Endothelial cell of umbilical vein (primary cell): ENCODE results near the gene PPEF1. TPM values are rescaled to one million over a fixed set of nuclear protein-coding genes. Genes with fewer than 3 reads are reported as not detected.

ENCODE experiments used
- BruUV-seq: library from RNA; stranded (reverse); fragments of 400-500 nt; replicated peaks from 2 replicates; lab custom pipeline; 2021; lab: Mats Ljungman, UMichigan
- CTCF ChIA-PET: fragments of 300-600, 350-600 bp; sonication (Branson Sonifier 250); formaldehyde crosslinking; loops from one replicate; lab custom pipeline; 2021; ENCODE audit warnings: antibody characterized with exemption, inconsistent platforms; lab: Charles Lee
- POLR2A ChIA-PET: fragments of 300-600, 350-600 bp; sonication (Branson Sonifier 250); formaldehyde crosslinking; loops from one replicate; lab custom pipeline; 2021; ENCODE audit warnings: antibody characterized with exemption, inconsistent platforms; lab: Charles Lee
- DNase-seq: peaks from one replicate; pipeline ENCODE4 v3.0.0-alpha.2; 2011; ENCODE audit warnings: low read depth, low spot score
- FAIRE-seq: peaks from 2 replicates; lab custom pipeline; 2011; peaks lifted over from hg19 to GRCh38; lab: Jason Lieb, UNC
- H2AFZ ChIP-seq: 2 replicates; pipeline ENCODE4 v1.6.0; 2012; ENCODE audit warnings: low read depth, low read length, control low read depth, inconsistent platforms
- H3K27ac ChIP-seq: 2 replicates; pipeline ENCODE4 v1.5.1; 2011; ENCODE audit warnings: low read depth, mild to moderate bottlenecking, control low read depth, low read length, moderate library complexity; ENCODE audit not compliant: insufficient read depth
- H3K27me3 ChIP-seq, 2 experiments: 2 replicates each; pipeline versions ENCODE4 v1.6.0 to v1.6.1; 2011; ENCODE audit warnings: low read length in 2 of 2, mixed read lengths in 1 of 2; ENCODE audit not compliant: control insufficient read depth in 2 of 2, insufficient read depth in 2 of 2
- H3K36me3 ChIP-seq, 2 experiments: 2 replicates in 1 of 2; 3 replicates in 1 of 2; pipeline ENCODE4 v1.5.1; 2011; ENCODE audit warnings: low read length in 2 of 2, mild to moderate bottlenecking in 1 of 2, moderate library complexity in 1 of 2; ENCODE audit not compliant: control insufficient read depth in 2 of 2, insufficient read depth in 2 of 2; ENCODE audit errors: extremely low read depth in 1 of 2
- H3K4me1 ChIP-seq: 3 replicates; pipeline ENCODE4 v1.5.1; 2011; ENCODE audit warnings: mild to moderate bottlenecking, low read length; ENCODE audit not compliant: control insufficient read depth, insufficient read depth; ENCODE audit errors: extremely low read depth
- H3K4me2 ChIP-seq: 2 replicates; pipeline ENCODE4 v1.6.1; 2011; ENCODE audit warnings: low read length, control low read depth, mixed read lengths; ENCODE audit not compliant: insufficient read depth
- H3K4me3 ChIP-seq, 3 experiments: fragments of 200-600 bp in 1 of 3; sonication (generic), shearing (Covaris generic) in 1 of 3; replicated peaks in 1 of 3; 2 replicates each; pipeline ENCODE4 v1.5.1; 2011 to 2016; ENCODE audit warnings: control low read depth in 3 of 3, low read length in 3 of 3, mild to moderate bottlenecking in 2 of 3, inconsistent platforms in 1 of 3, low read depth in 1 of 3, moderate library complexity in 1 of 3; ENCODE audit not compliant: insufficient read depth in 1 of 3
- H3K79me2 ChIP-seq: 2 replicates; pipeline ENCODE4 v1.6.0; 2012; ENCODE audit warnings: low read length, inconsistent platforms; ENCODE audit not compliant: control insufficient read depth, insufficient read depth
- H3K9ac ChIP-seq: replicated peaks from 2 replicates; pipeline ENCODE3; 2011; ENCODE audit warnings: low read length, control low read depth; ENCODE audit not compliant: insufficient read depth; ENCODE audit errors: extremely low read depth
- H3K9me1 ChIP-seq: replicated peaks from 3 replicates; pipeline ENCODE4 v1.6.0; 2011; ENCODE audit warnings: mild to moderate bottlenecking, low read length; ENCODE audit not compliant: control insufficient read depth, insufficient read depth; ENCODE audit errors: extremely low read depth
- H3K9me3 ChIP-seq: replicated peaks from 2 replicates; pipeline ENCODE4 v1.5.1; 2012; ENCODE audit warnings: low read length, inconsistent platforms; ENCODE audit not compliant: control insufficient read depth, insufficient read depth
- H4K20me1 ChIP-seq: replicated peaks from 2 replicates; pipeline ENCODE3; 2011; ENCODE audit warnings: mild to moderate bottlenecking, low read length; ENCODE audit not compliant: control insufficient read depth, insufficient read depth; ENCODE audit errors: extremely low read depth
- CTCF ChIP-seq, 2 donors: IDR thresholded peaks; 1 replicate in 1 of 2; 2 replicates in 1 of 2; pipeline ENCODE4 v1.5.1; 2011; ENCODE audit warnings: low read length in 2 of 2, mild to moderate bottlenecking in 2 of 2, moderate library complexity in 2 of 2, control low read depth in 1 of 2, inconsistent platforms in 1 of 2, low read depth in 1 of 2; ENCODE audit not compliant: insufficient read depth in 1 of 2; ENCODE audit errors: extremely low read depth in 1 of 2
- EZH2 ChIP-seq: IDR thresholded peaks from 2 replicates; pipeline ENCODE4 v1.6.1; 2012; ENCODE audit warnings: borderline replicate concordance, low read depth, mild to moderate bottlenecking, moderate library complexity, low read length, inconsistent platforms; ENCODE audit not compliant: severe bottlenecking
- FOS ChIP-seq: IDR thresholded peaks from 2 replicates; pipeline ENCODE4 v1.6.1; 2011; ENCODE audit warnings: mild to moderate bottlenecking, low read length, moderate library complexity, borderline replicate concordance; ENCODE audit not compliant: insufficient read depth
- GATA2 ChIP-seq: IDR thresholded peaks from 2 replicates; pipeline ENCODE4 v1.7.0; 2011; ENCODE audit warnings: low read depth, mild to moderate bottlenecking, moderate library complexity, mixed read lengths, low read length; ENCODE audit not compliant: insufficient read length, insufficient read depth
- JUN ChIP-seq: IDR thresholded peaks from 2 replicates; pipeline ENCODE4 v1.6.1; 2011; ENCODE audit warnings: borderline replicate concordance, low read depth; ENCODE audit not compliant: insufficient read length, insufficient read depth
- MAX ChIP-seq: IDR thresholded peaks from 2 replicates; pipeline ENCODE4 v1.6.1; 2011; ENCODE audit not compliant: insufficient read depth, insufficient read length
- MYC ChIP-seq: IDR thresholded peaks from one replicate; pipeline ENCODE4 v1.6.1; 2011; ENCODE audit warnings: mild to moderate bottlenecking, low read depth, low read length
- POLR2A ChIP-seq: IDR thresholded peaks from 2 replicates; pipeline ENCODE4 v1.6.1; 2012; ENCODE audit warnings: low read depth, mild to moderate bottlenecking, control low read depth, low read length
- POLR2AphosphoS5 ChIP-seq: IDR thresholded peaks from 2 replicates; pipeline ENCODE4 v1.6.1; 2012; ENCODE audit warnings: low read depth, mild to moderate bottlenecking, control low read depth, low read length, moderate library complexity; ENCODE audit not compliant: insufficient read depth
- dilution Hi-C: fragments of 300-500 bp; cut with MboI; formaldehyde crosslinking; loops from one replicate; pipeline ENCODE4 v1.15.0; 2019; ENCODE audit warnings: low sequenced_read_pairs; ENCODE audit not compliant: extremely low pct_ligation_motif_present
- intact Hi-C: fragments of 100-400 bp; cut with micrococcal nuclease; formaldehyde crosslinking; loops from one replicate; pipeline ENCODE4 v1.10.0; 2022
- polyA plus RNA-seq, 4 experiments: library from polyadenylated mRNA; depleted of rRNA in 3 of 4; stranded (reverse) in 3 of 4; unstranded in 1 of 4; fragments of >200 nt; gene quantifications; 2 replicates each; pipeline versions ENCODE4 v1.2.1 to v1.2.3, GENCODE V29; 2011 to 2012; ENCODE audit warnings: missing spikeins in 1 of 4
- total RNA-seq: library from RNA; stranded (reverse); gene quantifications from 2 replicates; pipeline ENCODE4 v1.2.3, GENCODE V29; 2021

The PPEF1 gene
- total and polyA plus RNA-seq, 2 donors (not counting 3 experiments of a cell fraction or from before 2014, with no cell fraction given) = not detected

GRCh38 chrX:18664947-18665346 is 42.5 kb upstream of the PPEF1 start:
- no peak for DNase-seq
- CTCF ChIA-PET = no interaction called here
- FAIRE-seq = no peak

More at GRCh38 chrX:18664947-18665346, 42.5 kb upstream of the PPEF1 start:
- H3K9me1 ChIP-seq = no peaks in the 10 kb centered on the region
- TF ChIP-seq GATA2 (no peak), MAX (no peak), MYC (no peak), JUN (no peak), POLR2AphosphoS5 (no peak), FOS (no peak), EZH2 (no peak), POLR2A (no peak), CTCF (IDR thresholded peaks at IDR 0.05; ENCODE audit: extremely low read depth in 1 of 2, insufficient read depth in 1 of 2, low read depth in 1 of 2, low read length in 2 of 2) (no peak)
- no peak overlapping the region for H3K27ac ChIP-seq
- POLR2A ChIA-PET = no interaction called here
- H3K4me2 ChIP-seq = no peak overlapping the region
- H4K20me1 ChIP-seq = no peaks in the 10 kb centered on the region
- H3K4me3 ChIP-seq = no peak overlapping the region
- no peaks in the 10 kb centered on the region for H3K79me2 ChIP-seq
- intact Hi-C loops = no loop called here
- BruUV-seq = no TSS peak
- dilution Hi-C loops = no loop called here
- H2AFZ ChIP-seq = no peak overlapping the region
- H3K4me1 ChIP-seq = no peaks in the 10 kb centered on the region
- H3K27me3 ChIP-seq = no peaks in the 10 kb centered on the region
- no peaks in the 10 kb centered on the region for H3K9me3 ChIP-seq
- H3K36me3 ChIP-seq = no peaks in the 10 kb centered on the region
- H3K9ac ChIP-seq = no peak overlapping the region
